ENCODE data around the gene SORL1-AS1.

SORL1-AS1 gene

GRCh38 chr11:121472312-121472711, 19.5 kb upstream of the SORL1-AS1 start:
- TF ChIP-seq CTCF (IDR thresholded peaks at IDR 0.05; ENCODE audit: poor library complexity, severe bottlenecking) = no peak
- ATAC-seq (ENCODE audit: low read depth) (no peak), DNase-seq (ENCODE audit: low spot score) (no peak)
- H3K9me3 ChIP-seq (ENCODE audit: severe bottlenecking) = no peaks in the 10 kb centered on the region
- no peaks in the 10 kb centered on the region for H3K27me3 ChIP-seq (ENCODE audit: insufficient read depth, poor library complexity, severe bottlenecking)
- H3K27ac ChIP-seq (ENCODE audit: poor library complexity, severe bottlenecking) = no peak overlapping the region
- H3K4me1 ChIP-seq (ENCODE audit: insufficient read depth, poor library complexity, severe bottlenecking) = peaks cover 17% of the 10 kb centered on the region
- H3K4me3 ChIP-seq (ENCODE audit: severe bottlenecking) = no peak overlapping the region
- no peaks in the 10 kb centered on the region for H3K36me3 ChIP-seq (ENCODE audit: low read depth)

DNA sequence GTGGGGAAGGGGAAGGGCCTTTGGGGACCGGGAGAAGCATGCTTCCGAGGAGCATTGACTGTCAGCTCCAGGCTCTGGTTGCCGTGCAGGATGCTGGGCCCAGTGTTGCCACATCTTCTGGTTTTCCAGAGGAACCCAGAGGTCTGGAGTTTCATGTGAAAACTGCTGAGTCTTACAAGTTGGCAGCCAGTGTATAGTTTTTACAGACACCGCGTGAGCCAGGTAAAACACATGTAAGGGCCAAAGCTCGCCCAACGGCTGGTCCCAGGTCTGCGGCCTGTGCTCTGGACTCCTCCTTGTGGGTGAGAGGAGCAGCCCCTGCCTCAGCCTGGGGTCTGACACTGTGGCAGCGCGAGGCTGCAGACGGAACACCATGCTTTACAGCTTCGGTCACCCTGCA, 18.4 kb upstream of the SORL1-AS1 start:
- peaks cover 23% of the 10 kb centered on the region for H3K4me1 ChIP-seq (ENCODE audit: insufficient read depth, poor library complexity, severe bottlenecking)
- no peak overlapping the region for H3K27ac ChIP-seq (ENCODE audit: poor library complexity, severe bottlenecking)
- H3K27me3 ChIP-seq (ENCODE audit: insufficient read depth, poor library complexity, severe bottlenecking) = no peaks in the 10 kb centered on the region
- no peaks in the 10 kb centered on the region for H3K36me3 ChIP-seq (ENCODE audit: low read depth)
- no peak overlapping the region for H3K4me3 ChIP-seq (ENCODE audit: severe bottlenecking)
- DNase-seq (ENCODE audit: low spot score) (no peak), ATAC-seq (ENCODE audit: low read depth) (no peak)
- H3K9me3 ChIP-seq (ENCODE audit: severe bottlenecking) = no peaks in the 10 kb centered on the region
- TF ChIP-seq CTCF (IDR thresholded peaks at IDR 0.05; ENCODE audit: poor library complexity, severe bottlenecking) = no peak

- no peaks in the 10 kb centered on the region for H3K9me3 ChIP-seq (ENCODE audit: severe bottlenecking)
- H3K27me3 ChIP-seq (ENCODE audit: insufficient read depth, poor library complexity, severe bottlenecking) = no peaks in the 10 kb centered on the region
- DNase-seq (ENCODE audit: low spot score) (no peak), ATAC-seq (ENCODE audit: low read depth) (no peak)
- H3K36me3 ChIP-seq (ENCODE audit: low read depth) = no peaks in the 10 kb centered on the region
- no peak overlapping the region for H3K27ac ChIP-seq (ENCODE audit: poor library complexity, severe bottlenecking)
- peaks cover 30% of the 10 kb centered on the region for H3K4me1 ChIP-seq (ENCODE audit: insufficient read depth, poor library complexity, severe bottlenecking)
- no peak for TF ChIP-seq CTCF (IDR thresholded peaks at IDR 0.05; ENCODE audit: poor library complexity, severe bottlenecking)
- H3K4me3 ChIP-seq (ENCODE audit: severe bottlenecking) = no peak overlapping the region
Observed at GRCh38 chr11:121469910-121470309, 17.1 kb upstream of the SORL1-AS1 start.

- Histone ChIP-seq H3K9me3 (ENCODE audit: severe bottlenecking) (no peaks in the 10 kb centered on the region), H3K27ac (ENCODE audit: poor library complexity, severe bottlenecking) (peak overlapping the region; percentile 94), H3K27me3 (ENCODE audit: insufficient read depth, poor library complexity, severe bottlenecking) (no peaks in the 10 kb centered on the region), H3K4me3 (ENCODE audit: severe bottlenecking) (no peak overlapping the region), H3K36me3 (ENCODE audit: low read depth) (no peaks in the 10 kb centered on the region), H3K4me1 (ENCODE audit: insufficient read depth, poor library complexity, severe bottlenecking) (peaks cover 47% of the 10 kb centered on the region)
- no peak for ATAC-seq (ENCODE audit: low read depth)
- no peak for TF ChIP-seq CTCF (IDR thresholded peaks at IDR 0.05; ENCODE audit: poor library complexity, severe bottlenecking)
- no peak for DNase-seq (ENCODE audit: low spot score)
Observed at GRCh38 chr11:121467965-121468364, 15.2 kb upstream of the SORL1-AS1 start.

DNA sequence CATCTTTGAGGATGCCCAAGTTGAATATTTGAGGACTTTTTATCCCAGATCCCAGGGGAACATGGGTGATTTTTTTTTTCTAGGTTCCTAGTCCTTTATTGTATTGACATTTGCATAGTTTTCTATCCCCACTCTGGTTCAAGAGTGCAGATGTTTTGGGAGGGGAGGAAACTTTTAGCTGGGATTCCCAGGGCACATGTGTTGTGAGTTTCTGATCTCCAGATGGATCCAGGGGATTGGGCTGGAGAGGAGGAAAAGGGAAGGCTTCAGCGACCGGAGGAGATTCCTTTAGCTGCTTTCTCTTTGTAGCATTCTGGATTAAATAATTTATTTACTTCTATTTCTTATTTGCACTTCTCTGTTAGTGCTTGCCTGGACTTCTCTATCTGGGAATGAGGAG, 14.7 kb upstream of the SORL1-AS1 start:
- ATAC-seq (ENCODE audit: low read depth) (no peak), DNase-seq (ENCODE audit: low spot score) (no peak)
- Histone ChIP-seq H3K27ac (ENCODE audit: poor library complexity, severe bottlenecking) (peak overlapping the region; percentile 94), H3K4me3 (ENCODE audit: severe bottlenecking) (no peak overlapping the region), H3K27me3 (ENCODE audit: insufficient read depth, poor library complexity, severe bottlenecking) (no peaks in the 10 kb centered on the region), H3K4me1 (ENCODE audit: insufficient read depth, poor library complexity, severe bottlenecking) (peaks cover 47% of the 10 kb centered on the region), H3K36me3 (ENCODE audit: low read depth) (no peaks in the 10 kb centered on the region), H3K9me3 (ENCODE audit: severe bottlenecking) (no peaks in the 10 kb centered on the region)
- no peak for TF ChIP-seq CTCF (IDR thresholded peaks at IDR 0.05; ENCODE audit: poor library complexity, severe bottlenecking)

Data from RWPE2 (cell line).